Glutamatergic neuron (in vitro differentiated cells): Measurements from ENCODE around the gene ASPSCR1. TPM values are rescaled to one million over a fixed set of nuclear protein-coding genes. Genes with fewer than 3 reads are reported as not detected.

Experiments
- DNase-seq: peaks from one replicate; pipeline ENCODE4 v3.0.0; 2022
- H3K27ac Mint-ChIP-seq: one replicate; pipeline ENCODE4 v1.8.0; 2020; ENCODE audit warnings: mild to moderate bottlenecking, mixed read lengths, inconsistent platforms; ENCODE audit not compliant: unreplicated experiment
- H3K27me3 Mint-ChIP-seq: one replicate; pipeline ENCODE4 v1.8.0; 2020; ENCODE audit warnings: mild to moderate bottlenecking, moderate library complexity, mixed read lengths, inconsistent platforms; ENCODE audit not compliant: unreplicated experiment
- H3K36me3 Mint-ChIP-seq: one replicate; pipeline ENCODE4 v1.8.0; 2020; ENCODE audit warnings: mild to moderate bottlenecking, mixed read lengths, inconsistent platforms; ENCODE audit not compliant: unreplicated experiment
- H3K4me1 Mint-ChIP-seq: one replicate; pipeline ENCODE4 v1.8.0; 2020; ENCODE audit warnings: mild to moderate bottlenecking, low read depth, mixed read lengths, inconsistent platforms; ENCODE audit not compliant: unreplicated experiment
- H3K4me3 Mint-ChIP-seq: one replicate; pipeline ENCODE4 v1.8.0; 2020; ENCODE audit warnings: mild to moderate bottlenecking, mixed read lengths, inconsistent platforms; ENCODE audit not compliant: unreplicated experiment
- H3K9me3 Mint-ChIP-seq: one replicate; pipeline ENCODE4 v1.8.0; 2020; ENCODE audit warnings: mild to moderate bottlenecking, moderate library complexity, mixed read lengths, inconsistent platforms; ENCODE audit not compliant: unreplicated experiment
- total RNA-seq: library from RNA; stranded (reverse); fragmentation: NEBNext Ultra II Directional; extraction: Animal tissue kit (Norgen Biotek cat#: 25700); gene quantifications from one replicate; pipeline ENCODE4 v1.2.1, GENCODE V29; 2021; ENCODE audit not compliant: unreplicated experiment
- TF ChIP-seq, protein P1 (sequence below): fragments of 200-600 bp; sonication (generic); IDR thresholded peaks from one replicate; pipeline ENCODE4 v1.5.0; 2021; ENCODE audit not compliant: partially characterized antibody, unreplicated experiment

The ASPSCR1 gene
- total RNA-seq, 1 donor from 2014 or later, result 51.7 TPM

GRCh38 chr17:82053556-82054263 is 76.3 kb downstream of the ASPSCR1 start:
- H3K4me3 Mint-ChIP-seq, result peak overlapping the region; percentile 71
- DNase-seq, result no peak
- H3K4me1 Mint-ChIP-seq, result no peaks in the 10 kb centered on the region
- no peaks in the 10 kb centered on the region for H3K36me3 Mint-ChIP-seq
- TF ChIP-seq, protein P1, sequence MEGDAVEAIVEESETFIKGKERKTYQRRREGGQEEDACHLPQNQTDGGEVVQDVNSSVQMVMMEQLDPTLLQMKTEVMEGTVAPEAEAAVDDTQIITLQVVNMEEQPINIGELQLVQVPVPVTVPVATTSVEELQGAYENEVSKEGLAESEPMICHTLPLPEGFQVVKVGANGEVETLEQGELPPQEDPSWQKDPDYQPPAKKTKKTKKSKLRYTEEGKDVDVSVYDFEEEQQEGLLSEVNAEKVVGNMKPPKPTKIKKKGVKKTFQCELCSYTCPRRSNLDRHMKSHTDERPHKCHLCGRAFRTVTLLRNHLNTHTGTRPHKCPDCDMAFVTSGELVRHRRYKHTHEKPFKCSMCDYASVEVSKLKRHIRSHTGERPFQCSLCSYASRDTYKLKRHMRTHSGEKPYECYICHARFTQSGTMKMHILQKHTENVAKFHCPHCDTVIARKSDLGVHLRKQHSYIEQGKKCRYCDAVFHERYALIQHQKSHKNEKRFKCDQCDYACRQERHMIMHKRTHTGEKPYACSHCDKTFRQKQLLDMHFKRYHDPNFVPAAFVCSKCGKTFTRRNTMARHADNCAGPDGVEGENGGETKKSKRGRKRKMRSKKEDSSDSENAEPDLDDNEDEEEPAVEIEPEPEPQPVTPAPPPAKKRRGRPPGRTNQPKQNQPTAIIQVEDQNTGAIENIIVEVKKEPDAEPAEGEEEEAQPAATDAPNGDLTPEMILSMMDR, result no peak
- H3K27ac Mint-ChIP-seq, result peak overlapping the region; percentile 28
- no peaks in the 10 kb centered on the region for H3K9me3 Mint-ChIP-seq
- peaks cover 1% of the 10 kb centered on the region for H3K27me3 Mint-ChIP-seq

DNA sequence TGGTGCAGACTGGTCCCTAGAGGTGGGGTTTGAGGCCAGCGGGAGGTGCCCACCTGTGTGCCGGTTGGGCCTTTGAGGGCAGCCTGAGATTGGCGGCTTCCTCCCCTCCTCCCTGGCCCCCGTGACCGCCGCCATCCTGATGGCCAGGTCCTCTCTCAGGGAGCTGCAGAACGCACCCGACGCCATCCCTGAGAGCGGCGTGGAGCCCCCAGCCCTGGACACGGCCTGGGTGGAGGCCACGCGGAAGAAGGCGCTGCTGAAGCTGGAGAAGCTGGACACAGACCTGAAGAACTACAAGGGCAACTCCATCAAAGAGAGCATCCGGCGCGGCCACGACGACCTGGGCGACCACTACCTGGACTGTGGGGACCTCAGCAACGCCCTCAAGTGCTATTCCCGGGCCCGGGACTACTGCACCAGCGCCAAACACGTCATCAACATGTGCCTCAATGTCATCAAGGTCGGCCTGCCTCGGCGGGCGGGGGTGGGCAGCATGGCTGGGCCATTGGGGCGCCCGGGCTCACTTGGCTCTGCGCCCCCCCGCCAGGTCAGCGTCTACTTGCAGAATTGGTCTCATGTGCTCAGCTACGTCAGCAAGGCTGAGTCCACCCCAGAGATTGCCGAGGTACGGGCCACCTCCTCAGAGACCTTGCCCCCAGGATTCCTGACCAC is 77.1 kb downstream of the ASPSCR1 start:
- no peaks in the 10 kb centered on the region for H3K36me3 Mint-ChIP-seq
- no peaks in the 10 kb centered on the region for H3K4me1 Mint-ChIP-seq
- no peak for DNase-seq
- H3K27me3 Mint-ChIP-seq, result no peaks in the 10 kb centered on the region
- TF ChIP-seq, protein P1, result no peak
- H3K27ac Mint-ChIP-seq, result no peak overlapping the region
- no peaks in the 10 kb centered on the region for H3K9me3 Mint-ChIP-seq
- no peak overlapping the region for H3K4me3 Mint-ChIP-seq

- no peak for DNase-seq
- no peaks in the 10 kb centered on the region for H3K36me3 Mint-ChIP-seq
- H3K4me3 Mint-ChIP-seq, result no peak overlapping the region
- no peaks in the 10 kb centered on the region for H3K9me3 Mint-ChIP-seq
- no peak overlapping the region for H3K27ac Mint-ChIP-seq
- H3K4me1 Mint-ChIP-seq, result no peaks in the 10 kb centered on the region
- TF ChIP-seq, protein P1, result no peak
- no peaks in the 10 kb centered on the region for H3K27me3 Mint-ChIP-seq
Measured at GRCh38 chr17:82055023-82055964, 77.9 kb downstream of the ASPSCR1 start.

DNA sequence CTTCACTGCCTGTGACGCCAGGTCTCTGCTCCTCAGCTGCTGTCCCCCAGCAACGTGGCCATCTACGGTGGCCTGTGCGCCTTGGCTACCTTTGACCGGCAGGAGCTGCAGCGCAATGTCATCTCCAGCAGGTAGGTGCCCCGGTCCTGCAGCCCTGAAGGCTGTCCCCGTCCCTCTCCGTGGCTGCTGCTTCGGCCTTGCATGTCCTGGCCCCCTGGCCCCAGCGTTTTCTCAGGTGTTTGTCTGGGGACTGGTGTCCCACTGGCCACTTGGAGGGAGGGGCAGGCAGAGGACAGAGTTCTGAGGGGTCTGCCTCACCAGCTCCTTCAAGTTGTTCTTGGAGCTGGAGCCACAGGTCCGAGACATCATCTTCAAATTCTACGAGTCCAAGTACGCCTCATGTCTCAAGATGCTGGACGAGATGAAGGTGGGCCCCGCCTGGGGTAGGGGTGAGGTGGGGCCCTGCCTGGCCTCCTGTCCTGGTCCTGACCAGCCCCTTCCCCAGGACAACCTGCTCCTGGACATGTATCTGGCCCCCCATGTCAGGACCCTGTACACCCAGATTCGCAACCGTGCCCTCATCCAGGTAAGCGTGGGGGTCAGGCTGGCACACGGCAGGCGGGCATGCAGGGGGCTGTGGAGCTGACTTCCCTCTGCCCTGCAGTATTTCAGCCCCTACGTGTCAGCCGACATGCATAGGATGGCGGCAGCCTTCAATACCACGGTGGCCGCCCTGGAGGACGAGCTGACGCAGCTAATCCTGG is 78.7 kb downstream of the ASPSCR1 start:
- TF ChIP-seq, protein P1, result no peak
- H3K9me3 Mint-ChIP-seq, result no peaks in the 10 kb centered on the region
- H3K27me3 Mint-ChIP-seq, result no peaks in the 10 kb centered on the region
- H3K4me1 Mint-ChIP-seq, result no peaks in the 10 kb centered on the region
- DNase-seq, result no peak
- no peaks in the 10 kb centered on the region for H3K36me3 Mint-ChIP-seq
- no peak overlapping the region for H3K27ac Mint-ChIP-seq
- no peak overlapping the region for H3K4me3 Mint-ChIP-seq
